Natural killer cell (primary cell): ENCODE data around the gene RMRP. TPM values are rescaled to one million over a fixed set of nuclear protein-coding genes. Genes with fewer than 3 reads are reported as not detected.

Experiments
- ATAC-seq, 3 donors: fragments of 150-1000 bp in 2 of 3; fragments of 200-7000 bp in 1 of 3; cut with Tn5 transposase; 1 replicate in 1 of 3; 2 replicates in 2 of 3; pipeline ENCODE4 v1.10.0; 2021; ENCODE audit warnings: mild to moderate bottlenecking in 2 of 3, moderate library complexity in 2 of 3
- DNase-seq, 2 donors: peaks; one replicate each; pipeline versions ENCODE4 v3.0.0 to v3.0.0-alpha.2; 2013 to 2021; ENCODE audit warnings: mixed read lengths in 1 of 2
- H3K27ac ChIP-seq: one replicate; pipeline ENCODE4 v1.5.1; 2013; ENCODE audit warnings: mild to moderate bottlenecking, low read length
- H3K27me3 ChIP-seq: one replicate; pipeline ENCODE4 v1.6.1; 2013; ENCODE audit warnings: low read length; ENCODE audit not compliant: control insufficient read depth, insufficient read depth
- H3K36me3 ChIP-seq: one replicate; pipeline ENCODE4 v1.6.1; 2013; ENCODE audit warnings: low read length; ENCODE audit not compliant: control insufficient read depth, insufficient read depth
- H3K4me1 ChIP-seq: one replicate; pipeline ENCODE4 v1.6.1; 2013; ENCODE audit warnings: low read length; ENCODE audit not compliant: control insufficient read depth, insufficient read depth
- H3K4me3 ChIP-seq: one replicate; pipeline ENCODE4 v1.5.1; 2013; ENCODE audit warnings: low read length
- H3K9me3 ChIP-seq: one replicate; pipeline ENCODE4 v1.6.1; 2013; ENCODE audit warnings: low read length; ENCODE audit not compliant: control insufficient read depth, insufficient read depth
- H3K27ac Mint-ChIP-seq, 2 donors: one replicate each; pipeline ENCODE4 v1.8.0; 2022; ENCODE audit warnings: mild to moderate bottlenecking in 2 of 2, mixed read lengths in 2 of 2, moderate library complexity in 1 of 2
- H3K27me3 Mint-ChIP-seq, 2 donors: one replicate each; pipeline ENCODE4 v1.8.0; 2022; ENCODE audit warnings: low read depth in 2 of 2, mixed read lengths in 2 of 2
- H3K36me3 Mint-ChIP-seq: one replicate; pipeline ENCODE4 v1.8.0; 2022; ENCODE audit warnings: mixed read lengths
- H3K4me1 Mint-ChIP-seq, 2 donors: one replicate each; pipeline ENCODE4 v1.8.0; 2022; ENCODE audit warnings: mixed read lengths in 2 of 2
- H3K4me3 Mint-ChIP-seq: one replicate; pipeline ENCODE4 v1.8.0; 2022; ENCODE audit warnings: mild to moderate bottlenecking, moderate library complexity, mixed read lengths
- H3K9me3 Mint-ChIP-seq, 2 donors: one replicate each; pipeline ENCODE4 v1.8.0; 2022; ENCODE audit warnings: mixed read lengths in 2 of 2
- WGBS: methylation state at CpG from one replicate; pipeline ENCODE4 v1.1.7; 2013; ENCODE audit warnings: missing lambda C conversion rate; ENCODE audit not compliant: insufficient coverage; 5-methylcytosine and 5-hydroxymethylcytosine counted together
- intact Hi-C: fragments of 100-400 bp; cut with micrococcal nuclease; formaldehyde crosslinking; loops from one replicate; pipeline ENCODE4 v1.14.2; 2022
- total RNA-seq, 4 donors: library from RNA; stranded (reverse); fragments of 120-200 nt in 1 of 4; gene quantifications; one replicate each; pipeline versions ENCODE4 v1.2.3 to v1.2.4, GENCODE V29; 2013 to 2022
- TF ChIP-seq, protein P1 (sequence below): fragments of 200-600 bp; IDR thresholded peaks from one replicate; pipeline ENCODE4 v1.8.0; 2022; ENCODE audit warnings: antibody characterized with exemption

Gene RMRP
- total RNA-seq, 3 donors from 2014 or later (not counting 1 experiment from before 2014, with no cell fraction given) = 5,042 to 6,602 (median 5,874) TPM

DNA sequence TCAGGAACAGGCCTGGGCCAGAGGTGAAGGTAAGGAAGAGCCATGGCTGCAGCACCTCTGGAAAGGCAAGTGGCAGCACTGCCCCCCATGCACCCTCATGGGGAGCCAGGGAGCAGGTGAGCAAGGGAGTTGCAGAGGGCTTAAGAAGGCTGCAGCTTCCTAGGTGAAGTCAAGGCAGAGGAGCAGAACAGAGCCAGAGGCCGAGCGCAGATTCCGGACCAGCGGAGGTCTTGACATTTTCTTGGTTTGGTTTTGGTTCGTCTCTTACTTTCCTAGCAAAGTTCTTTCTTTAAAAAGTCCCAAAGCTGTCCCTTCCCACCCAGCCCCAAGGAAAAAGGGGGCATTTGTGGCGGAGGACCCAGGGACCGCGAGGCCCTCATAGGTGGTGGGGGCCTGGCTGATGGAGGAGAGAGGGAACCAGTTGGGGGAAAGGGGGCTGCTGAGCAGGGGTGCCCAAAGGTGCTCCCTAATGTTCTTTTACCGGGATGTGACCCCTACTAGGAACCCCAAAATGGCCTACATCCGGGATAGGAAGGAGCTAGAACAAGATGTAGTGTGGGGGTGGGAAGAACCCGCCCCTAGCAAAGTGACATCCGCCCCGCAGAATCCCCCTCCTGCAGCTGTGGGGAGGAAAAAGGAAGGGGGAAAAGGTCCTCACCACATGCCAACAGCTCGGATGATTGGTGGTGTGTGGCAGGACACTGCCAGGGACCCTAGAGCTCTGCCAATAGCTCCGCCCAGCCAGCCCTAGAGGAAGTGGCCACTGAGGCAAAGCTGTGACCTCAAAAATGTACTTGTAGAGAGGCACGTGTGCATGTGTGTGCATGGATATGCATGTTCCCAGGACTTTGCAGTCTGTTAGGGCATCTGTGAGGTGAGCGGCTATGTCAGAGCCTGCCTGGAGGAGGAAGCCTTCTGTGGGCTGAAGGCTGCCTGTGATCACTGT lies 38.7 kb downstream of the RMRP start:
- Mint-ChIP-seq H3K27ac (peak overlapping the region; percentile 98 to 99), H3K36me3 (peaks cover 5% of the 10 kb centered on the region), H3K4me3 (peak overlapping the region; percentile 96), H3K4me1 (peaks cover 61 to 62% of the 10 kb centered on the region in 2 donors), H3K27me3 (no peaks in the 10 kb centered on the region), H3K9me3 (no peaks in the 10 kb centered on the region)
- H3K9me3 ChIP-seq = no peaks in the 10 kb centered on the region
- intact Hi-C loops = loop anchor here (1.0 to 5.0 kb wide), 2 partner anchors 15 to 113 kb away; partner anchors contain the start of genes CREB3 and TLN1
- H3K27me3 ChIP-seq = no peaks in the 10 kb centered on the region
- ATAC-seq (peak; percentile 50 to 74 (median 67)), DNase-seq (peak; percentile 65 to 75)
- TF ChIP-seq, protein P1, sequence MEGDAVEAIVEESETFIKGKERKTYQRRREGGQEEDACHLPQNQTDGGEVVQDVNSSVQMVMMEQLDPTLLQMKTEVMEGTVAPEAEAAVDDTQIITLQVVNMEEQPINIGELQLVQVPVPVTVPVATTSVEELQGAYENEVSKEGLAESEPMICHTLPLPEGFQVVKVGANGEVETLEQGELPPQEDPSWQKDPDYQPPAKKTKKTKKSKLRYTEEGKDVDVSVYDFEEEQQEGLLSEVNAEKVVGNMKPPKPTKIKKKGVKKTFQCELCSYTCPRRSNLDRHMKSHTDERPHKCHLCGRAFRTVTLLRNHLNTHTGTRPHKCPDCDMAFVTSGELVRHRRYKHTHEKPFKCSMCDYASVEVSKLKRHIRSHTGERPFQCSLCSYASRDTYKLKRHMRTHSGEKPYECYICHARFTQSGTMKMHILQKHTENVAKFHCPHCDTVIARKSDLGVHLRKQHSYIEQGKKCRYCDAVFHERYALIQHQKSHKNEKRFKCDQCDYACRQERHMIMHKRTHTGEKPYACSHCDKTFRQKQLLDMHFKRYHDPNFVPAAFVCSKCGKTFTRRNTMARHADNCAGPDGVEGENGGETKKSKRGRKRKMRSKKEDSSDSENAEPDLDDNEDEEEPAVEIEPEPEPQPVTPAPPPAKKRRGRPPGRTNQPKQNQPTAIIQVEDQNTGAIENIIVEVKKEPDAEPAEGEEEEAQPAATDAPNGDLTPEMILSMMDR = no peak
- H3K4me3 ChIP-seq = peak overlapping the region; percentile 55
- no peaks in the 10 kb centered on the region for H3K36me3 ChIP-seq
- H3K4me1 ChIP-seq = peaks cover 52% of the 10 kb centered on the region
- WGBS = 55% methylated on average over 12 of the region's 17 CpGs
- H3K27ac ChIP-seq = peak overlapping the region; percentile 97

DNA sequence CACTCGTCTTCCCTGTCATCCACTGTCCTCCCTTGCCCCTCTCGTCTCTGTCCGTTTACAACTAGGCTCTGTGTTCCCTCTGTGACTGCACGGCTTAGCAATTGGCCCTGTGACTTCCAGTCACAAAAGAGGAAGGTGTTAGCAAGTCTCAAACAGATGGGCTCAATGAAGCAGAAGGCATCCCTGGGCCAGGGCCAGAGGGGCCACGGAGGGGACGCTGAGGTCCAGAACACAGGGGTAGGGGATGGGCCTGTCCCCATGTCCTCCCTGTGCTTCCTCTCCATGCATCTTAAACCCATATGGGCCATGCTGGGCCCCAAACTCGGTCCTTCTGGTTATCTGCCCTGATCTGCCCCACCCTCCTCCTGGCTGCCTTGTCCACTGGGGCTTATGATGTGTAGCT lies 39.5 kb downstream of the RMRP start, which contains the start of gene CD72:
CD72 (minus strand) TSS at position 89 of the 403 bp plus-strand sequence. CDS start 110 bp downstream, outside the sequence.
- Mint-ChIP-seq H3K4me1 (peaks cover 61 to 64% of the 10 kb centered on the region in 2 donors), H3K4me3 (peak within 1 kb of the TSS; percentile 96), H3K27me3 (no peaks in the 10 kb centered on the region), H3K27ac (peak within 1 kb of the TSS; percentile 98 to 99), H3K9me3 (no peaks in the 10 kb centered on the region), H3K36me3 (peaks cover 8% of the 10 kb centered on the region)
- no peak for DNase-seq
- ATAC-seq = no peak
- TF ChIP-seq, protein P1 = no peak
- 29% methylated on average over 7 of the region's 7 CpGs for WGBS
- H3K4me1 ChIP-seq = peaks cover 52% of the 10 kb centered on the region
- H3K9me3 ChIP-seq = no peaks in the 10 kb centered on the region
- intact Hi-C loops = loop anchor here (5.0 kb wide), 1 partner anchor 114 kb away; the partner anchor contains the start of genes CREB3 and TLN1
- H3K27me3 ChIP-seq = no peaks in the 10 kb centered on the region
- peak within 1 kb of the TSS; percentile 97 for H3K27ac ChIP-seq
- H3K4me3 ChIP-seq = peak within 1 kb of the TSS; percentile 55
- no peaks in the 10 kb centered on the region for H3K36me3 ChIP-seq

DNA sequence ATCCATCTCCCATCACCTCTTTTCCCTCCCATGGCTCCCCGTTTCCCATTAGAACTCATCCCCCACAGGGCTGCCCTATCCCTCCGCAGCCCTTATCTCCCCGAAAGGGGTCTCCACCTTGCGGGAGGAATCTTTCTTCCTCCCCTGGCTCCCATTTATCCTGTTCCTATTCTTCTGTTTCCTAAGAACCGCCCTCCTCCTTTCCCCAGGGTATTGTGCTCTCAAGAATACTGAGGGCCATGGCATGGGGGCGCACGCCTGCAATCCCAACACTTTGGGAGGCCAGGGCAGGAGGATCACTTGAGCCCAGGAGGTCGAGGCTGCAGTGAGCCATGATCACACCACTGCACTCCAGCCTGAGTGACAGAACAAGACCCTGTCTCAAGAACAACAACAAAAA lies 40.3 kb downstream of the RMRP start:
- intact Hi-C loops = loop anchor here (2.0 to 5.0 kb wide), 2 partner anchors 41 to 115 kb away; partner anchors contain the start of genes CCDC107, CREB3, RMRP and TLN1
- H3K9me3 Mint-ChIP-seq = no peaks in the 10 kb centered on the region
- WGBS = 60% methylated on average over 8 of the region's 8 CpGs
- no peaks in the 10 kb centered on the region for H3K9me3 ChIP-seq
- DNase-seq (no peak), ATAC-seq (no peak)
- H3K27ac Mint-ChIP-seq = peak overlapping the region; percentile 98 to 99
- H3K27ac ChIP-seq = peak overlapping the region; percentile 97
- H3K36me3 ChIP-seq = no peaks in the 10 kb centered on the region
- H3K4me1 ChIP-seq = peaks cover 52% of the 10 kb centered on the region
- H3K36me3 Mint-ChIP-seq = peaks cover 8% of the 10 kb centered on the region
- H3K27me3 Mint-ChIP-seq = no peaks in the 10 kb centered on the region
- TF ChIP-seq, protein P1 = no peak
- no peaks in the 10 kb centered on the region for H3K27me3 ChIP-seq
- H3K4me1 Mint-ChIP-seq = peaks cover 61 to 64% of the 10 kb centered on the region in 2 donors
- peak overlapping the region; percentile 55 for H3K4me3 ChIP-seq
- H3K4me3 Mint-ChIP-seq = peak overlapping the region; percentile 96
